Effector memory CD4-positive, alpha-beta T cell (primary cell): Measurements from ENCODE around the gene PCDHGA11.
A peak's percentile ranks its signal among the peaks of the same experiment; 100 is the strongest.
"Not testable (repeated sequence)": the region's sequence is repeated elsewhere in the genome, so short reads cannot be mapped to it uniquely, and the experiment has no call there.

Source experiments
- DNase-seq, 3 donors: peaks; one replicate each; pipeline ENCODE4 v3.0.0-alpha.2; 2020
- H3K27ac ChIP-seq: 2 replicates; pipeline ENCODE4 v1.7.0; 2013; ENCODE audit warnings: mild to moderate bottlenecking, low read length, moderate library complexity; ENCODE audit not compliant: insufficient read depth, poor library complexity, severe bottlenecking
- H3K27me3 ChIP-seq: replicated peaks from 2 replicates; pipeline ENCODE4 v1.7.0; 2013; ENCODE audit warnings: mild to moderate bottlenecking, low read length; ENCODE audit not compliant: insufficient read depth, control insufficient read depth, poor library complexity, severe bottlenecking
- H3K36me3 ChIP-seq: 2 replicates; pipeline ENCODE4 v1.7.0; 2013; ENCODE audit warnings: mild to moderate bottlenecking, low read length, moderate library complexity; ENCODE audit not compliant: control insufficient read depth, insufficient read depth
- H3K4me1 ChIP-seq: 2 replicates; pipeline ENCODE4 v1.7.0; 2013; ENCODE audit warnings: low read length, mild to moderate bottlenecking; ENCODE audit not compliant: control insufficient read depth, insufficient read depth, poor library complexity, severe bottlenecking
- H3K4me3 ChIP-seq: 2 replicates; pipeline ENCODE4 v1.7.0; 2013; ENCODE audit warnings: low read length, low read depth, mild to moderate bottlenecking; ENCODE audit not compliant: insufficient read depth, poor library complexity, severe bottlenecking
- H3K9me3 ChIP-seq: 2 replicates; pipeline ENCODE4 v1.7.0; 2013; ENCODE audit warnings: mild to moderate bottlenecking, low read length, moderate library complexity; ENCODE audit not compliant: control insufficient read depth
- total RNA-seq, 3 donors: gene quantifications; one replicate each; lab custom pipeline; 2026; lab: John Stamatoyannopoulos, UW

Gene PCDHGA11
- total RNA-seq = 0 to 0.17 (median 0) reads per million in 3 donors

DNA sequence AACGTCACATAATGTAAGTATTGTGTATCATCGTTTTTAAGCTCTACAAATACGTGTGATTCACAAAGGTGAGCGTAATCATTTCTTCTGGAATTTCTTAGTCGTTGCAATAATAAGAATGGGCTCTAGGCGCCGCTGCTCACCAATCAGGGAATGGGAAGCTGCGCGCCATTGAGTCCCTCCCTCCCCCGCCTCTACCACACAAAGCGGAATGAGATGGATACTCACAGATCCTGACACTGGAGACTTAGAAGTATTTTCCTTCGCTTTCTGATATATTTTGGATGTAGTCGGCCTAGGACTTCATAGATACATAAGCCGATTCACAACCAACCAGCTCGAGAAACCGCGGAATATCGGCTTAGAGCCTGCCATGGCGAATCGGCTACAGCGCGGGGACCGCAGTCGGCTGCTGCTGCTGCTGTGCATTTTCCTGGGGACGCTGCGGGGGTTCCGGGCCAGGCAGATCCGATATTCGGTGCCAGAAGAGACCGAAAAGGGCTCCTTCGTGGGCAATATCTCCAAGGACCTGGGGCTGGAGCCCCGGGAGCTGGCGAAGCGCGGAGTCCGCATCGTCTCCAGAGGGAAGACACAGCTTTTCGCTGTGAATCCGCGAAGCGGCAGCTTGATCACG, at the start of gene PCDHGA11:
PCDHGA11 (plus strand) TSS at position 197 of the 634 bp plus-strand sequence; CDS start at position 374, 177 bp downstream.
- Histone ChIP-seq H3K36me3 (no peaks in the 10 kb centered on the region), H3K9me3 (peaks cover 14% of the 10 kb centered on the region), H3K27ac (no peak within 1 kb of the TSS), H3K4me1 (no peaks in the 10 kb centered on the region), H3K27me3 (peaks cover 67% of the 10 kb centered on the region), H3K4me3 (peak within 1 kb of the TSS; percentile 37)
- DNase-seq = no peak

DNA sequence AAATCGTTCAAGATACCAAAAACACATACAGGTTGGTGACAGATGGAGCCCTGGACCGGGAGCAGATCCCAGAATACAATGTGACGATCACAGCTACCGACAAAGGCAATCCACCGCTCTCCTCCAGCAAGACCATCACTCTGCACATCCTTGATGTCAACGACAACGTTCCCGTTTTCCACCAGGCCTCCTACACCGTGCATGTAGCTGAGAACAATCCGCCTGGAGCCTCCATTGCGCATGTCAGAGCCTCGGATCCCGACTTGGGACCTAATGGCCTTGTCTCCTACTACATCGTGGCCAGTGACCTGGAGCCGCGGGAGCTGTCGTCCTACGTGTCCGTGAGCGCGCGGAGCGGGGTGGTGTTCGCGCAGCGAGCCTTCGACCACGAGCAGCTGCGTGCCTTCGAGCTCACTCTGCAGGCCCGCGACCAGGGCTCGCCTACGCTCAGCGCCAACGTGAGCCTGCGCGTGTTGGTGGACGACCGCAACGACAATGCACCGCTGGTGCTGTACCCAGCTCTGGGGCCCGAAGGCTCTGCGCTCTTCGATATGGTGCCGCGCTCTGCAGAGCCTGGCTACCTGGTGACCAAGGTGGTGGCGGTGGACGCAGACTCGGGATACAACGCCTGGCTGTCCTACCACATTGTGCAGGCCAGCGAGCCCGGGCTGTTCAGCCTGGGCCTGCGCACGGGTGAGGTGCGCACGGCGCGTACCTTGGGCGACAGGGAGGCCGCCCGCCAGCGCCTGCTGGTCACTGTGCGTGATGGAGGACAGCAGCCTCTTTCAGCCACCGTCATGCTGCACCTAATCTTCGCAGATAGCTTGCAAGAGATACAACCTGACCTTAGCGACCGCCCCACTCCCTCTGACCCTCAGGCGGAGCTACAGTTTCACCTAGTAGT, 49.0 kb upstream of the PCDHGA11 start:
- Histone ChIP-seq H3K36me3 (no peaks in the 10 kb centered on the region), H3K27ac (no peak overlapping the region), H3K9me3 (peaks cover 5% of the 10 kb centered on the region), H3K27me3 (peaks cover 7% of the 10 kb centered on the region), H3K4me3 (no peak overlapping the region), H3K4me1 (no peaks in the 10 kb centered on the region)
- no peak for DNase-seq

DNA sequence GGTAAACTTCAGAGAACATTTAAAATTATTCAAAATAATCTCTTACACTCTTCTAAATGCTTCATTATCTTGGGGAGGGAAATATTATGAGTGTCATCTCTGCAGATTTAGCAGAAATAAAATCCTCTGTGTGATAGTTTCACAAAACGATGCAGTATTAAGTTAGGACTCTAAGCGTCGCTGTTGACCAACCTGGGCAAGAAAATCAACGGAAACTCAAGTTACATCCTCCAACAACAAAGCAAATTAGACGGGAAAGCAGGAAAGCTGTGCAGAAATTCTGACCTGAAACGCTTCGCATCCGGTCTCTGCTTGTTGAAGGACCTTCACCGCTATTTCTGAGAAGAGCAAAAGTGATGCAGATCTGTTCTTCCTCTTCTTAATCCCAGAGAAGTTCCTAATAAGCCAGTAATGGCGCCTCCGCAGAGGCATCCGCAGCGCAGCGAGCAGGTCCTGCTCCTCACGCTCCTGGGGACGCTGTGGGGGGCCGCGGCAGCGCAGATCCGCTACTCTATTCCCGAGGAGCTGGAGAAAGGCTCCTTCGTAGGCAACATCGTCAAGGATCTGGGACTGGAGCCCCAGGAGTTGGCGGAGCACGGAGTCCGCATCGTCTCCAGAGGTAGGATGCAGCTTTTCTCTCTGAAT, 47.1 kb upstream of the PCDHGA11 start, which contains the start of gene PCDHGA6:
PCDHGA6 (plus strand) TSS at position 219 of the 645 bp plus-strand sequence; CDS start at position 412, 193 bp downstream.
- Histone ChIP-seq H3K4me1 (no peaks in the 10 kb centered on the region), H3K4me3 (no peak within 1 kb of the TSS), H3K27me3 (peaks cover 6% of the 10 kb centered on the region), H3K9me3 (peaks cover 5% of the 10 kb centered on the region), H3K27ac (no peak within 1 kb of the TSS), H3K36me3 (no peaks in the 10 kb centered on the region)
- DNase-seq = no peak

DNA sequence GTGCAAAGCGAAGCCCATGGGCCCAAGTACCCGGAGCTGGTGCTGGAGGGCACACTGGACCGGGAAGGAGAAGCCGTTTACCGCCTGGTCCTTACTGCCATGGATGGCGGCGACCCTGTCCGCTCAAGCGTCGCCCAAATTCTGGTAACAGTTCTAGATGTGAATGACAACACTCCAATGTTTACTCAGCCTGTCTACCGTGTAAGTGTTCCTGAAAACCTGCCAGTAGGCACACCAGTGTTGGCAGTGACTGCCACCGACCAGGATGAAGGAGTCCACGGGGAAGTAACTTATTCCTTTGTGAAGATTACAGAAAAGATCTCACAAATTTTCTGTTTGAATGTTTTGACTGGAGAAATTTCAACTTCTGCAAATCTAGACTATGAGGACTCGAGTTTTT, 46.2 kb upstream of the PCDHGA11 start:
- no peaks in the 10 kb centered on the region for H3K4me1 ChIP-seq
- peaks cover 3% of the 10 kb centered on the region for H3K27me3 ChIP-seq
- DNase-seq = no peak
- H3K36me3 ChIP-seq = no peaks in the 10 kb centered on the region
- no peak overlapping the region for H3K4me3 ChIP-seq
- H3K9me3 ChIP-seq = peaks cover 5% of the 10 kb centered on the region
- H3K27ac ChIP-seq = no peak overlapping the region

DNA sequence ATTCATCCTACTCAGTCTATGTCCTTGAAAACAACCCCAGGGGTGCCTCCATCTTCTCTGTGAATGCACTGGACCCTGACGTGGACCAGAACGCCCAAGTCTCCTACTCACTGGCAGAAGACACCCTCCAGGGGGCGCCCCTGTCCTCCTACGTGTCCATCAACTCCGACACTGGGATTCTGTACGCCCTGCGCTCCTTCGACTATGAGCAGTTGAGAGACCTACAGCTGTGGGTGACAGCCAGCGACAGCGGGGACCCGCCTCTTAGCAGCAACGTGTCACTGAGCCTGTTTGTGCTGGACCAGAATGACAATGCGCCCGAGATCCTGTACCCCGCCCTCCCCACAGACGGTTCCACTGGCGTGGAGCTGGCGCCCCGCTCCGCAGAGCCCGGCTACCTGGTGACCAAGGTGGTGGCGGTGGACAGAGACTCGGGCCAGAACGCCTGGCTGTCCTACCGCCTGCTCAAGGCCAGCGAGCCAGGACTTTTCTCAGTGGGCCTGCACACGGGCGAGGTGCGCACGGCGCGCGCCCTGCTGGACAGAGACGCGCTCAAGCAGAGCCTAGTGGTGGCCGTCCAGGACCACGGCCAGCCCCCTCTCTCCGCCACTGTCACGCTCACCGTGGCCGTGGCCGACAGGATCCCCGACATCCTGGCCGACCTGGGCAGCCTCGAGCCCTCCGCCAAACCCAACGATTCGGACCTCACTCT, 45.3 kb upstream of the PCDHGA11 start:
- not testable (repeated sequence) for H3K4me1 ChIP-seq, H3K27me3 ChIP-seq, DNase-seq, H3K36me3 ChIP-seq, H3K9me3 ChIP-seq, H3K27ac ChIP-seq, H3K4me3 ChIP-seq

DNA sequence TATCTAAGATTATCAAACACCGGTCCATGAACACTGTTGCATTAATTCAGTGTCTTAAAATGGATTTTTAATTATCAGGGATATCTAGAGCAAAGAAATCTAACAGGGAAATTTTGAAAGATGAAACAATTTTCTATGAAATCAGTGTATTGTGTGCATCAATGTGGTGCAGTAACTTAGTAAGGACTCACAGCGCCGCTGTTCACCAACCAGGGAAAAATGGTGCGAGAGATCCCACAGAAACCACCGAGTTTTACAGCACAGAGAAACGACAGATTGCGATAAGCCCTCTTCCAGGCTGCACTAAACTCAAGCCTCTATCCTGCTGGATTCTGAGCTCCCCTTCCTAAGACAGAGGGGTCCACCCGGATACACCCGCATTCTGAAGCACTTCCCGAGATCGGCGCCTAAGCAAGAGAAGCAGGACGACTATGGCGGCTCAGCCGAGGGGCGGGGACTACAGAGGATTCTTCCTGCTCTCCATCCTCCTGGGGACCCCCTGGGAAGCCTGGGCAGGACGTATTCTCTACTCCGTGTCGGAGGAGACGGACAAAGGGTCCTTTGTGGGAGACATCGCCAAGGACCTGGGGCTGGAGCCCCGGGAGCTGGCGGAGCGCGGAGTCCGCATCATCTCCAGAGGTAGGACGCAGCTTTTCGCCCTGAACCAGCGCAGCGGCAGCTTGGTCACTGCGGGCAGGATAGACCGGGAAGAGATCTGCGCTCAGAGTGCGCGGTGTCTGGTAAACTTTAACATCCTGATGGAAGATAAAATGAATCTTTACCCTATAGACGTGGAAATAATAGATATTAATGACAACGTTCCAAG, 38.2 kb upstream of the PCDHGA11 start, which contains the start of gene PCDHGA7:
PCDHGA7 (plus strand) TSS at position 274 of the 826 bp plus-strand sequence; CDS start at position 432, 158 bp downstream.
- Histone ChIP-seq H3K4me3 (peak within 1 kb of the TSS; percentile 17), H3K36me3 (no peaks in the 10 kb centered on the region), H3K4me1 (no peaks in the 10 kb centered on the region), H3K9me3 (no peaks in the 10 kb centered on the region), H3K27ac (no peak within 1 kb of the TSS), H3K27me3 (peaks cover 8% of the 10 kb centered on the region)
- no peak for DNase-seq

DNA sequence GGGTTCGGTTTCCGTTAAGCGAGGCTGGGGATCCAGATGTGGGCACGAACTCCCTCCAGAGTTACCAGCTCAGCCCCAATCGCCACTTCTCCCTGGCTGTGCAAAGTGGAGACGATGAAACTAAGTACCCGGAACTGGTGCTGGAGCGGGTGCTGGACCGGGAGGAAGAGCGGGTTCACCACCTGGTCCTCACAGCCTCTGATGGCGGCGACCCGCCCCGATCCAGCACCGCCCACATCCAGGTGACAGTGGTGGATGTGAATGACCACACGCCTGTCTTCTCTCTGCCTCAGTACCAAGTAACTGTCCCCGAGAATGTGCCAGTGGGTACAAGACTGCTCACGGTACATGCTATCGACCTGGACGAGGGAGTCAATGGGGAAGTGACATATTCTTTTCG, 37.5 kb upstream of the PCDHGA11 start:
- no peaks in the 10 kb centered on the region for H3K4me1 ChIP-seq
- H3K36me3 ChIP-seq = no peaks in the 10 kb centered on the region
- H3K9me3 ChIP-seq = no peaks in the 10 kb centered on the region
- peaks cover 8% of the 10 kb centered on the region for H3K27me3 ChIP-seq
- H3K27ac ChIP-seq = no peak overlapping the region
- no peak overlapping the region for H3K4me3 ChIP-seq
- DNase-seq = no peak

DNA sequence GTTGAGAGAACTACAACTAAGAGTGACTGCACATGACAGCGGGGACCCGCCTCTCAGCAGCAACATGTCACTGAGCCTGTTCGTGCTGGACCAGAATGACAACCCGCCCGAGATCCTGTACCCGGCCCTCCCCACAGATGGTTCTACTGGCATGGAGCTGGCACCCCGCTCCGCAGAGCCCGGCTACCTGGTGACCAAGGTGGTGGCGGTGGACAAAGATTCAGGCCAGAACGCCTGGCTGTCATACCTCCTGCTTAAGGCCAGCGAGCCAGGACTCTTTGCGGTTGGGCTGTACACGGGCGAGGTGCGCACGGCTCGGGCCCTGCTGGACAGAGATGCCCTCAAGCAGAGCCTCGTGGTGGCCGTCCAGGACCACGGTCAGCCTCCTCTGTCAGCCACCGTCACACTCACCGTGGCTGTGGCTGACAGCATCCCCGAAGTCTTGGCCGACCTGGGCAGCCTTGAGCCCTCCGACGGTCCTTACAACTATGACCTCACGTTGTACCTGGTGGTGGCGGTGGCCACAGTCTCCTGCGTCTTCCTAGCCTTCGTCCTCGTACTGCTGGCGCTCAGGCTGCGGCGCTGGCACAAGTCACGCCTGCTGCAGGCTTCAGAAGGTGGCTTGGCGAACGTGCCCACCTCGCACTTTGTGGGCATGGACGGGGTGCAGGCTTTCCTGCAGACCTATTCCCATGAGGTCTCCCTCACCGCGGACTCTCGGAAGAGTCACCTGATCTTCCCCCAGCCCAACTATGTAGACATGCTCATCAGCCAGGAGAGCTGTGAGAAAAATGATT, 36.2 kb upstream of the PCDHGA11 start:
- DNase-seq = no peak
- Histone ChIP-seq H3K36me3 (no peaks in the 10 kb centered on the region), H3K4me3 (no peak overlapping the region), H3K27ac (no peak overlapping the region), H3K27me3 (peaks cover 8% of the 10 kb centered on the region), H3K4me1 (no peaks in the 10 kb centered on the region), H3K9me3 (peaks cover 9% of the 10 kb centered on the region)
